Spleen (tissue), 7 donors: Measurements from ENCODE around the gene TMEM117.

Experiments
- POLR2AphosphoS5 ChIP-seq, 3 donors: sonication (generic); formaldehyde crosslinking; IDR thresholded peaks; one replicate each; pipeline ENCODE4 v1.5.1; 2017; ENCODE audit warnings: antibody characterized with exemption in 3 of 3
- TF ChIP-seq, protein P1 (sequence below), 11 experiments: fragments of 200-600 bp in 7 of 11; fragments of 450-650 bp in 4 of 11; sonication (generic) in 4 of 11; IDR thresholded peaks in 8 of 11; conservative IDR thresholded peaks in 3 of 11; 1 replicate in 7 of 11; 2 replicates in 4 of 11; pipeline versions ENCODE4 v1.4.0 to v1.8.0; 2016 to 2021; ENCODE audit warnings: antibody characterized with exemption in 11 of 11, inconsistent platforms in 4 of 11, mild to moderate bottlenecking in 1 of 11
- donor health status: DM: no; HTN: no; CAD: no; lungs with moderate emphysema.
- donor health status: DM: no; HTN: no; CAD: no.
- donor health status: DM: no; HTN: no; CAD: no.

DNA sequence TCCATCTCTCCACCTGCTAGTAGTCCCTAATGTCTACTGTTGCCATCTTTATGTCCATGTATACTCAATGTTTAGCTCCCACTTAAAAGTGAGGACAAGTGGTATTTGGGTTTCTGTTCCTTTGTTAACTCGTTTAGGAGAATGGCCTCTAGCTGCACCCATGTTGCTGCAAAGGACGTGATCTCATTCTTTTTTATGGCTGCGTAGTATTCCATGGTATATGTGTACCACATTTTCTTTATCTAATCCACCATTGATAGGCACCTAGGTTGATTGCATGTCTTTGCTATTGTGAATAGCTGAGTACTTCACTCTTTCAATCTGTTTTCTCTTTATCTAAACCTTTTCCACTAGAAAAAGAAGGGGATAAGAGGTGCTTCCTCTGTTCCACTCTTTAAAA, 130.0 kb downstream of the TMEM117 start:
- no peak for TF ChIP-seq POLR2AphosphoS5 (IDR thresholded peaks at IDR 0.05)
- TF ChIP-seq, protein P1, sequence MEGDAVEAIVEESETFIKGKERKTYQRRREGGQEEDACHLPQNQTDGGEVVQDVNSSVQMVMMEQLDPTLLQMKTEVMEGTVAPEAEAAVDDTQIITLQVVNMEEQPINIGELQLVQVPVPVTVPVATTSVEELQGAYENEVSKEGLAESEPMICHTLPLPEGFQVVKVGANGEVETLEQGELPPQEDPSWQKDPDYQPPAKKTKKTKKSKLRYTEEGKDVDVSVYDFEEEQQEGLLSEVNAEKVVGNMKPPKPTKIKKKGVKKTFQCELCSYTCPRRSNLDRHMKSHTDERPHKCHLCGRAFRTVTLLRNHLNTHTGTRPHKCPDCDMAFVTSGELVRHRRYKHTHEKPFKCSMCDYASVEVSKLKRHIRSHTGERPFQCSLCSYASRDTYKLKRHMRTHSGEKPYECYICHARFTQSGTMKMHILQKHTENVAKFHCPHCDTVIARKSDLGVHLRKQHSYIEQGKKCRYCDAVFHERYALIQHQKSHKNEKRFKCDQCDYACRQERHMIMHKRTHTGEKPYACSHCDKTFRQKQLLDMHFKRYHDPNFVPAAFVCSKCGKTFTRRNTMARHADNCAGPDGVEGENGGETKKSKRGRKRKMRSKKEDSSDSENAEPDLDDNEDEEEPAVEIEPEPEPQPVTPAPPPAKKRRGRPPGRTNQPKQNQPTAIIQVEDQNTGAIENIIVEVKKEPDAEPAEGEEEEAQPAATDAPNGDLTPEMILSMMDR (IDR thresholded peaks at IDR 0.05 in 8 of 11, conservative IDR thresholded peaks at IDR 0.05 in 3 of 11), result no peak
